ENCODE results near the gene KTN1. TPM values are rescaled to one million over a fixed set of nuclear protein-coding genes. Genes with fewer than 3 reads are reported as not detected.

KTN1 gene
- total RNA-seq, 2 experiments from 2014 or later, result 107 to 113 TPM

DNA sequence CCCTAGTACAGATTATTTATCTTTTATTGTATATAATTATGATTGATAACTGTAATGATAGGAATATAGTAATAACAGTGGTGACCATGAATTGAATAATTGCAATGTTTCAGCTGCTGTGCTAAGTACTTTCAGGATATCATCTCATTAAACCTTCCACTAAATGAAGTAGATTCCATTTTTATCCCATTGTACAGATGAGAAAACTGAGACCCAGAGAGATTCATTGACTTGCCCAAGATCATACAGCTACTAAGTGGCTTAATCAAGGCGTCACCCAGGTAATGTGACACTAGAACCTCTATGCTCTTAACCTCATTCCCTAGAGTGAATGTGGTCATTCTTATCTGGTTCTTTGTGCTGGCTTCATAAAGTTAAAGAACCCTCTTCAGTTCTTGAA lies 124.6 kb downstream of the KTN1 start:
- Mint-ChIP-seq H3K9me3 (no peaks in the 10 kb centered on the region), H3K36me3 (ENCODE audit: low read depth) (peaks cover 2% of the 10 kb centered on the region), H3K4me1 (ENCODE audit: low read depth) (no peaks in the 10 kb centered on the region), H3K27ac (no peak overlapping the region), H3K27me3 (no peaks in the 10 kb centered on the region), H3K4me3 (no peak overlapping the region)
- TF ChIP-seq, protein P1, sequence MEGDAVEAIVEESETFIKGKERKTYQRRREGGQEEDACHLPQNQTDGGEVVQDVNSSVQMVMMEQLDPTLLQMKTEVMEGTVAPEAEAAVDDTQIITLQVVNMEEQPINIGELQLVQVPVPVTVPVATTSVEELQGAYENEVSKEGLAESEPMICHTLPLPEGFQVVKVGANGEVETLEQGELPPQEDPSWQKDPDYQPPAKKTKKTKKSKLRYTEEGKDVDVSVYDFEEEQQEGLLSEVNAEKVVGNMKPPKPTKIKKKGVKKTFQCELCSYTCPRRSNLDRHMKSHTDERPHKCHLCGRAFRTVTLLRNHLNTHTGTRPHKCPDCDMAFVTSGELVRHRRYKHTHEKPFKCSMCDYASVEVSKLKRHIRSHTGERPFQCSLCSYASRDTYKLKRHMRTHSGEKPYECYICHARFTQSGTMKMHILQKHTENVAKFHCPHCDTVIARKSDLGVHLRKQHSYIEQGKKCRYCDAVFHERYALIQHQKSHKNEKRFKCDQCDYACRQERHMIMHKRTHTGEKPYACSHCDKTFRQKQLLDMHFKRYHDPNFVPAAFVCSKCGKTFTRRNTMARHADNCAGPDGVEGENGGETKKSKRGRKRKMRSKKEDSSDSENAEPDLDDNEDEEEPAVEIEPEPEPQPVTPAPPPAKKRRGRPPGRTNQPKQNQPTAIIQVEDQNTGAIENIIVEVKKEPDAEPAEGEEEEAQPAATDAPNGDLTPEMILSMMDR (IDR thresholded peaks at IDR 0.05), result no peak
- no peak for ATAC-seq
- ChIA-PET CTCF (interaction anchor here (1.6 kb wide), 1 partner anchor 27 kb away, joined by 5 read pairs; no protein-coding TSS in a partner anchor), POLR2A (no interaction called here)
- intact Hi-C loops (cut with micrococcal nuclease), result no loop called here
- DNase-seq, result no peak

GRCh38 chr14:55705651-55706364 lies 125.8 kb downstream of the KTN1 start:
- Mint-ChIP-seq H3K4me1 (ENCODE audit: low read depth) (no peaks in the 10 kb centered on the region), H3K36me3 (ENCODE audit: low read depth) (peaks cover 2% of the 10 kb centered on the region), H3K27ac (no peak overlapping the region), H3K27me3 (no peaks in the 10 kb centered on the region), H3K4me3 (no peak overlapping the region), H3K9me3 (no peaks in the 10 kb centered on the region)
- intact Hi-C loops (cut with micrococcal nuclease), result no loop called here
- POLR2A ChIA-PET, result no interaction called here
- TF ChIP-seq, protein P1 (IDR thresholded peaks at IDR 0.05), result no peak
- ATAC-seq (no peak), DNase-seq (no peak)
- CTCF ChIA-PET, result interaction anchor here (0.7 kb wide), 1 partner anchor 635 kb away, joined by 3 read pairs; no protein-coding TSS in a partner anchor

GRCh38 chr14:55706365-55706684 lies 126.3 kb downstream of the KTN1 start:
- H3K27me3 Mint-ChIP-seq, result no peaks in the 10 kb centered on the region
- intact Hi-C loops (cut with micrococcal nuclease), result no loop called here
- POLR2A ChIA-PET, result no interaction called here
- no peak overlapping the region for H3K27ac Mint-ChIP-seq
- H3K4me3 Mint-ChIP-seq, result no peak overlapping the region
- TF ChIP-seq, protein P1 (IDR thresholded peaks at IDR 0.05), result no peak
- DNase-seq (no peak), ATAC-seq (no peak)
- no peaks in the 10 kb centered on the region for H3K9me3 Mint-ChIP-seq
- peaks cover under 1% of the 10 kb centered on the region for H3K36me3 Mint-ChIP-seq (ENCODE audit: low read depth)
- H3K4me1 Mint-ChIP-seq (ENCODE audit: low read depth), result no peaks in the 10 kb centered on the region
- CTCF ChIA-PET, result no interaction called here

DNA sequence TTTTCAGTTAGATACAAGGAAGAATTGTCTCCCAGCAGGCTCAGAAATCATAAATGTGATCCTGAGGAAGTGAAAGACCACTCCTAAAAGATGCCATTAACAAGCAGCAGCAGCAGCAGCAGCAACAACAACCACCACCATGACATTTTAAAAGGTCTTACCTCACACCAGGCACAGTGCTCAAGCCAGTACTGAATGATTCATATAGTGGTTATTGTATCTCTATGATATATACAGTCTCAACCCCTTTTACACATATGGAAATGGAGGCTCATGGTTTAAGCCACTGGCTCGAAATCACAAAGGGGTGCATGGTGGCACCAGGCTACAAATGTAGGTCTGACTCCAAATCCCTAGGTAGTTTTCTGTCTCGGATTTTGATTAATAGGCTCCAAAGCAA lies 126.9 kb downstream of the KTN1 start:
- DNase-seq, result no peak
- no peaks in the 10 kb centered on the region for H3K9me3 Mint-ChIP-seq
- CTCF ChIA-PET, result no interaction called here
- intact Hi-C loops (cut with micrococcal nuclease), result no loop called here
- no peak overlapping the region for H3K27ac Mint-ChIP-seq
- no peaks in the 10 kb centered on the region for H3K27me3 Mint-ChIP-seq
- POLR2A ChIA-PET, result no interaction called here
- no peaks in the 10 kb centered on the region for H3K4me1 Mint-ChIP-seq (ENCODE audit: low read depth)
- H3K4me3 Mint-ChIP-seq, result no peak overlapping the region
- TF ChIP-seq, protein P1 (IDR thresholded peaks at IDR 0.05), result no peak
- ATAC-seq, result peak; percentile 55
- no peaks in the 10 kb centered on the region for H3K36me3 Mint-ChIP-seq (ENCODE audit: low read depth)

DNA sequence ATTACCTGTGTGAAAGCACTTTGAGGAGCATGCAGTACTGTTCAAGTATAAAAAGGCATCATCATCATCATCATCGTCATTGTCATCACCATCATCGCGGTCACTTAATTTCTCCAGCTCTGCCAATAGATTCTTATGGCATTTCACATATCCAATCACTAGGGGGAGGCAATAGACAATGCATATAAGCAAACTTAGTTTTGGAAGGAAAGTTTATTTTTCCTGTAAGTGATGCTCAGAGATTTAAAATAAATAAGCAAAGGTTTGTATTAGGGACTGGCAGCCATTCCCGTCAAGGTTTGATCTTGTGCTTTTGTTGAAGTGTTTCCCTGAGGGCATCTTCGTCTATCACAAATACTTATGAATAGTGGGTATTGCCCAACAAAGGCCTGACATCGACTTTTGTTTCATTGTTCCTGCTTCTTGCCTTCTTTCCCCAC lies 127.4 kb downstream of the KTN1 start:
- DNase-seq, result no peak
- TF ChIP-seq, protein P1 (IDR thresholded peaks at IDR 0.05), result peak; percentile 29
- ATAC-seq, result peak; percentile 37
- no peaks in the 10 kb centered on the region for H3K27me3 Mint-ChIP-seq
- no peak overlapping the region for H3K4me3 Mint-ChIP-seq
- CTCF ChIA-PET, result no interaction called here
- H3K9me3 Mint-ChIP-seq, result no peaks in the 10 kb centered on the region
- POLR2A ChIA-PET, result no interaction called here
- H3K36me3 Mint-ChIP-seq (ENCODE audit: low read depth), result no peaks in the 10 kb centered on the region
- intact Hi-C loops (cut with micrococcal nuclease), result no loop called here
- H3K27ac Mint-ChIP-seq, result no peak overlapping the region
- no peaks in the 10 kb centered on the region for H3K4me1 Mint-ChIP-seq (ENCODE audit: low read depth)
